ENCODE data around the gene ABCG2.
A peak's percentile ranks its signal among the peaks of the same experiment; 100 is the strongest.

Gene ABCG2

DNA sequence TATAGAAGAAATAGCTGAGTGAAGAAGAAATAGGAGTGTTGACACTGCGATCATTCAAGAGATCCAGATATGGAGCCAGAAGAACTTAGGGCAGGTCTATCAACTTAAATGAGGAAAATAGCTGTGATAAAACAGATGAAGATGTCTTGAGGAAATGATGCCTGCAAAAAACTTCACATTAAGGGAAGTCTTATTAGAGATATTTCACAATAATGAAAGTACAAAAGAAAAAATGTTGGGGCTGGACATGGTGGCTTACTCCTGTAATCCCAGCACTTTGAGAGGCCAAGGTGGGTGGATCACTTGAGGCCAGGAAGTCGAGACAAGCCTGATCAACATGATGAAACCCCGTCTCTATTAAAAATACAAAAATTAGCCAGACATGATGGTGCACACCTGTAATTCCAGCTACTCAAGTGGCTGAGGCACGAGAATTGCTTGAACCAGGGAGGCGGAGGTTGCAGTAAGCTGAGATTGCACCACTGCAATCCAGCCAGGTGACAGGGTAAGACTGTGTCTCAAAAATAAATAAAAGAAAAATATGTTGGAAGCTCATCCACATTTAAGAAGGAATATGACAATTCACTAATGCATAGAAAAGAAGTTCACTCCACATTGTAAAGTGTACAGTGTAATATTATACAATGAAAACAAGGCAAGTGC is 94.7 kb downstream of the ABCG2 start:
- DNase-seq (ENCODE audit: low spot score) = no peak

GRCh38 chr4:88062843-88063242 is 95.6 kb downstream of the ABCG2 start:
- no peak for DNase-seq (ENCODE audit: low spot score)

GRCh38 chr4:88062311-88062710 is 96.1 kb downstream of the ABCG2 start:
- DNase-seq (ENCODE audit: low spot score) = no peak

DNA sequence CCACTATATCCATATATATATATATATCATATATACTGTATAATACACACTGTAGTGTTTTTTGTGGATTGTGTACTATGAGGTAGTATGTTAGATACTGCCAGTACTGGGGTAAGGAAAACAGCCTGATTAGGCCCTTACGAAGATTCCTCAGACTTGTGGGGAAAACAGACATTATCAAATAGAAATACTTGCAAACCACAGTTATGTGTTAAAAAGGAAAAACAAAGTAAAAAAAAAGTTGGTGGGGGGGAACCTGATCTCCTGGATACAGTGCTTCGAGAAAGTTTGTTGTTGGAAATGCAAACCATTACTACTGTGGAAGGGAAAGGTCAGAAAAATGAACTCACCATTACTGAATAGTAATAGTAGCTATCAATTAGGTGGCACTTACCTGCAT is 98.0 kb downstream of the ABCG2 start:
- no peak for DNase-seq (ENCODE audit: low spot score)

DNA sequence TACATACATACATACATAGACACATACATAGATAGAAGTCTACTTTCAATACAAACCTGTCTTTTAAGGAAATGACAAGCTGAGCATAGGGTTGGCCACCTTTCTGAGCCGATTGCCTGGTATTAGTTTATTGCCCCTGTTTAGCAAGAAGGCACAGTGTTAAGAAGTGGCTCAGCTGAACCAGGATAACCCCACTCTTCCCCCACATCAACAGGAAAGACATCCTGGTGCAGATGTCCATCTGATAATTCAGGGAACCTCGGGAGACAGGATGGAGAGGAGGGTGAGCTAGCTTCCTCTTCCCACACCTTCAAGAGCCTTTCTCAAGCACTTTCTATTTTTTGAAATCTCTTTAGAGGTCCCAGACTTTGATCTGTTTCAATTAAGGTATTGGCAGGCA is 98.7 kb downstream of the ABCG2 start:
- DNase-seq (ENCODE audit: low spot score) = no peak

DNA sequence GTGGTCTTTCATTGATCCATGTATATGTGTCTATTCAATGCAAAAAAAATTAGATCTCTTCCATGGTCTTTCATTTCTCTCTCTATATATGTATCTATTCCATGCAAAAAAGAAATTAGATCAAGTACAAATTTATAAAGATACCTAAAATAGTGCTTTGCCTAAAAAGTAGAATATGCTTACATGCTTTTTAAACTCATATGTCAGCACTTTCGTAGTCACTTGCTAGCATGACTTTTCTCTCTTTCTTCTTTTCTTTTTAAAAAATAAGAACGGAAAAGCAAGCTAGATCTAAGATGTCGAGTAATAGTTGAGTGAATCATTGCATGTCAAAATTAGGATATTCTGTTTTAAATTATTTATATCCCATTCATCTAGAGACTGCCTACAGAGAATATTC is 100.1 kb downstream of the ABCG2 start:
- no peak for DNase-seq (ENCODE audit: low spot score)

GRCh38 chr4:88054901-88055300 is 103.5 kb downstream of the ABCG2 start:
- peak; percentile 46 for DNase-seq (ENCODE audit: low spot score)

DNA sequence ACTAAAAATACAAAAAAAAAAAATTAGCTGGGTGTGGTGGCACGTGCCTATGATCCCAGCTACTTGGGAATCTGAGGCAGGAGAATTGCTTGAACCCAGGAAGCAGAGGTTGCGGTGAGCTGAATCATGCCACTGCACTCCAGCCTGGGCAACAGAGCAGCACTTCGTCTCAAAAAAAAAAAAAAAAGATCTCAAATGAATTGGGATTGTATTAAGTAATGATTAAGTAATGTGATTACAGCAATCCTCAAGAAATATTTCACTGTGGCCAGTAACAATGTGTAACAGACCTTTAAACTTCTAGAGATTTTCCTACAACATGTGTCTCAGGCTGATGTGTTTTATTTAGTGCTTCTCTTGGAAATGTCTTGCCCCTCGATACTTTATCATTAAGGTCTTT is 104.2 kb downstream of the ABCG2 start:
- no peak for DNase-seq (ENCODE audit: low spot score)

- DNase-seq (ENCODE audit: low spot score) = no peak
Measured at GRCh38 chr4:88045021-88045420, 113.4 kb downstream of the ABCG2 start.

DNA sequence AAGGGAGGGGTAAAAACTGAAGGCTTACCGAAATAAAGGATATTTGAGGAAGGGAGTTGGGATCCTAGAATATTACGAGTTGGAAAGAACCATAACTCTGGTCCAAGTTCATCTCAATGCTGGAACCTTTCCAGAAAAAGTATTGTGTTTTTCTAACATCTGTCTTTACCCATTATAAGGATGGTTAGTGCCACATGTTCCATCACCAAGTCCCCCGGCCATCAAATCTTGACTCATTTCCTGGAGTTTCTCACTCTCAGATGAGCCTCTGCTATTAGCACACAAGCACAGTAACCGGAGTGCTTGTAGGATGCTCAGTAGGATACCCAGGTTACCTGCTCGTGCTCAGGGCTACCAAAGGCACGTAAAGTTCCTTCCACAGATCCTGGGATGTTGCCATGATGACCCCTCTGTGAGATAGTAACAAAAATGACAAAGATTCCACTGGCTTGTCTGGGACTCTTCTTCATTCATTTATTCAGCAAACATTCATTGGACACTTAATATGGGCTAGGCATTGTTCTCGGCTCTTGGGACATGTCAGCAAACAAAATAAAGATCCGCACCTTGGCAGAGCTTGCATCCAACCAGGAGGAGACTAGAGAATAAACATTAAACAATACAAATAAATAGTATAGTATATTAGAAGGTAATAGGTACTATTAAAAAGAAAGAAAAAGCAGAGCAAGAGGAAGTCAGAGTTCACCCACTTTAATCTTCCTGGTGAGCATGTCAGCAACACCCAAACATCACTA is 114.7 kb downstream of the ABCG2 start:
- DNase-seq (ENCODE audit: low spot score) = no peak

DNA sequence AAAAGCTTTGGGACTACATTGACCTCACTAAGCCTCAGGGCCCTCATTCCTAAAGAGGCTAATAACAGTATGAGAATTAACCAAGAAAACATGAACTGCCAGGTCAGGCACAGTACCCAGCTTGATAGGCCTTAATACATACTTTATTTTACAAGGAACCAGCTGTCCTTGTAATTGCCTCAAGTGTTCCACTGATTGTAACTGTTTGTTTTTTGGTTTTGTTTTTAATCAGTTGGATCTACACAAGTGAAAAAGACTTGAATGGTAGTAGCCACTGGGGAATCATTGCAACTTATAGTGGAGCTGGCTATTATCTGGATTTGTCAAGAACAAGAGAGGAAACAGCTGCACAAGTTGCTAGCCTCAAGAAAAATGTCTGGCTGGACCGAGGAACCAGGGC is 115.4 kb downstream of the ABCG2 start:
- DNase-seq (ENCODE audit: low spot score) = no peak

DNA sequence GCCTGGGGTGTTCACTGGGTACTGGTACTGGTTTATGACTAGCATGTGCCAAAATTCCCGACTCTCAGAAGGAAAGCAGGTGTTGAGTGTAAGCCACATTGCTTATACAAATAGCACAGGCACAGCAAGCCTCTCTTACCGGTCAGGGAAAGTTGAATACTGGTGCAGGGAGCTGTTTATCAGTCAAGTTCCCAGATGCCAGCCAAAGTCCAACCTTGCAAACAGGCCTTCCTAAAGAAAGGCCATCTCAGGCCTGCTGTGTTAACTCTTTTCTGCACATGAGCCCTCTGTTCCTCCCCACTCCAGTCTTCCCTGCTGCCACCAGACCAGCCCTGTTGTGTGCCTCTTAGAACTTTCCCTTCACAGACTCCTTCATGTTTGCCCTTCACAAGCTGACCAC is 116.8 kb downstream of the ABCG2 start:
- DNase-seq (ENCODE audit: low spot score) = no peak

GRCh38 chr4:88040707-88041106 is 117.7 kb downstream of the ABCG2 start:
- no peak for DNase-seq (ENCODE audit: low spot score)

Data from iPS-NIHi11 (cell line).